NCI-H2107 (cell line): ENCODE data around the gene SLC46A2.

Experiments
- DNase-seq: peaks from one replicate; lab custom pipeline; 2025; lab: John Stamatoyannopoulos, UW

Gene SLC46A2

GRCh38 chr9:112858005-112858404, 32.7 kb downstream of the SLC46A2 start:
- DNase-seq = no peak

DNA sequence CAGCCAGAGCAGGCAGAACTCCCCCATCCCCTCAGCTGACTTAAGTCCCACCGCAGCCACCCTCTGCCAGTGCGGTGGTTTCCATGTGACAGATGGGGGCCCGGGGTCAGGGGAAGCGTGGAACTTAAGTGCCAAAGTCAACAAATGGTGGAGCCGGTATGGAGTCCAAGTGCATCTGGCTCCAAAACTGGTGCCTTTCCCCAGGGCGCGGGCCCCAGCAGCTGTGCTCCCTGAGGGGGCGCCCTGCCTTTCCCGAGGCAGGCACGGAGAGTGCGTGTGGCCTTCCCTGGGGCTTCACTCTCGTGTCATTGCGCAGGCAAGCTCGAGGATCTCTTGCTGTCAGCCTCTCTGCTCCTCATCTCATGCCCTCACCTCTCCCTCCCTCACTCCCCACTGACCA, 33.8 kb downstream of the SLC46A2 start:
- DNase-seq = no peak

- no peak for DNase-seq
These were observed 34.5 kb downstream of the SLC46A2 start for GRCh38 chr9:112856200-112856599.

DNA sequence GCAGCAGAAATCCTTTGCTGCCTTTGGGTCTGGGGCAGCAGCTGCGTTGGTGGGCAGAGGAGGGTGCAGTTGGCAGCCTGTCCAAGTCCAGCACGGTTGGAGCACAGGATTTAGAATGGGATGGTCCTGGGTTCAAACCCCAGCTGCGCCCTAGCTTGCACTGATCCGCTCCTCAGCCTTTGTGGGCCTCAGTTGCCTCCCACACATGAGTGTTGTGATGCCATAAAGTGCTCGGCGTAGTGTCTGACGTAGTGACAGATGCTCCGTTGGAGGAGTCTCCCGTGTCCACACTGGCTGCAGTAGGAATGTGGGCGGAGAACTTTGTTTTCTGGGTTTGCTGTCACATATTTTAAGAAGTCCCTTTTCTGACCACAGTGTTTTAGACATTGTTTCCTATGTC, 36.0 kb downstream of the SLC46A2 start:
- DNase-seq = no peak

DNA sequence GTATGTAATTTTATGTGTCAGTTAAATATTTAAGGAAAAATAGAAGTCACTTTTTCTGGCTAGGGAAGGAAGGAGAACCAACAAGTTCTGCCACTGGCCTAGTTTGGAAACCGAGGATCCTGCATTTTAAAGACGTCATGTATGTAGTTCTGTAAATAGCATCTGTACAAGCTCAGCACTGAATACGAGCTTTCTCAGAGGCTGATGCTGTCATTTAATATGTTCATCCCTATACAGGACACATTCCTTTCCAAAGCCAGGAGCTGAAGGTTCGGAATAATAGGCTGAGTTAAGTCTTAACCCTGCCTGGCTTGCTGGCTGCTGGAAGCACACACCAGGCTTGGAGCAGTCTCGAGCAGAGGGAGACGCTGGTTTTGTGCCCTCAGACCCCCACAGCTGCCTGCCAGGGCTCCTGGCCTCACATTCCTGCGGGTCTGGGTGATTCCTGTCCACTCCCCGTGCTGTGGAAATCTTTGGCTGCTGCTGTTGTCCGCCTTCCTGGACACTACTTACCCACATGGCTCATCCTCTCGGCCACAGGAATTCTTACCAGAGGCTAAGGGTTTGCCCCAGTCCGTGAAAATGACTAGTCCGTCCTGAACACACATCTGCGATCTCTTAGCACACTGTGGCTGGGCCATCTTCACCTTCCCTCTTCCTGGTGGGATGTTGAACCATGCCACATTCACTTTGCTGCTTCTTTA, 36.6 kb downstream of the SLC46A2 start:
- DNase-seq = no peak

- DNase-seq = no peak
These were observed 37.8 kb downstream of the SLC46A2 start for GRCh38 chr9:112852741-112853504.

GRCh38 chr9:112850840-112851239, 39.8 kb downstream of the SLC46A2 start:
- no peak for DNase-seq

- DNase-seq = no peak
These were observed 41.2 kb downstream of the SLC46A2 start for GRCh38 chr9:112849363-112849922.

GRCh38 chr9:112848316-112849151, 42.1 kb downstream of the SLC46A2 start:
- DNase-seq = no peak

DNA sequence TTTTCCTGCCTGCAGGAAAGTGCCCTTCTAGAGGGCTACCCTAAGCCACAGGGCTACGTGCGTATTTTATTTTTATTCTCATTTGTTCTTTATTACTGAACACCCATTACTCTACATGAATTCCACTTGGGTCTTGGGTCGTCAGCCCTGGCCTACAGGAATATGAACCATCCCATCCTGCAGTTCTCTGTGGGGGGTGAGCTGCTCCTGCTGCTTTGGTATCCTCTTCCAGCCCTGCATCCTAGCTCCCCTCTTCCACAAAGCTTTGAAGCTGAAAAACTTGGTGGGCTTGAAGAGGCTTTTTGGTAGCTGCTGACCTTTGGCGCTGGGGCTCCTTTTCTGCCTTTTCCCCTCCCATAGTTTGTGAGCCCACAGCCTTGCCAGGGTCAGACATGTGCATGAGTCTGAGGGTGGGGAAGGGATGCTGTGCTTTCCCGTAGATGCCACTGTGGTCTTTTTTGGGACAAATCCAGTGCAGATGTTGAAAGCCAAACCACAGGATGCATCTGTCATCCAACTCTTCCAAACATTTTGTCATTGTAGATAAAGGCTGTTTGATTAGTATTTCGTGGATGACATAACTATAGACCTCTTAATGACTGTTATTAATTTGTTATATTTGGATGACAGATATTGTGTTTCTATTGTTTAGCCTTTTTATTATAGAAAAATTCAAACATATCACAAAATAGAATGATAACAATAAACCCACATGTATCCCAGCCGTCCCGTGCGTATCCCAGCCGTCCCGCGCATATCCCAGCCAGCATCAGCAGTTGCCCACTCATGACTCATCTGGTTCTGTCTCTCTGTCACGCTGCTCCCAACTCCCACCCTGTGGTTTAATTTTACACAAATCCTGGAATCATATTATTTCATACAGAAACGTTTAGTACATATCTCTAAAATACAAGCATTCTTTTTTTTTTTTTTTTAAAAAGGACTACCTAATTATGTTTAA, 43.9 kb downstream of the SLC46A2 start:
- DNase-seq = no peak

- peak; percentile 35 for DNase-seq
These were observed 45.7 kb downstream of the SLC46A2 start for GRCh38 chr9:112844771-112845542.

DNA sequence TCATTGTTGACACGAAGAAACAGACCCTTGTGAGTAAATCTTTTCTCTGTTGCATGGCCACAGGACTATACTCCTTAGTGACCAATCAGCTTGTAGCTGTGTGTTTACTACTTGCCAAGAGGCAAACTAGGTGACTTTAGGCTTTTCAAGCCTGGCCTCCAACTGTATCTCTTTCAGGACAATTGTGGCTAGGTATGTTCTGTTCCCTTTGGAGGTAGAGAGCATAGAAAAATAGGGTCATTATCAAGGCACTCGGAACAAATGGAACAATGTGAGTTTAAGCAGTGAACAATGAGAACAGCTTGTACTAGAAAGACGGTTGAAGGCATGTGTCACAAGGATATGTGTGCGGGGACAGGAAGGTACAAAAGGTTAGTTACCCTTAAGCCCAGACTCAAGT, 48.1 kb downstream of the SLC46A2 start:
- DNase-seq = no peak

GRCh38 chr9:112841261-112841660, 49.4 kb downstream of the SLC46A2 start:
- DNase-seq = no peak

DNA sequence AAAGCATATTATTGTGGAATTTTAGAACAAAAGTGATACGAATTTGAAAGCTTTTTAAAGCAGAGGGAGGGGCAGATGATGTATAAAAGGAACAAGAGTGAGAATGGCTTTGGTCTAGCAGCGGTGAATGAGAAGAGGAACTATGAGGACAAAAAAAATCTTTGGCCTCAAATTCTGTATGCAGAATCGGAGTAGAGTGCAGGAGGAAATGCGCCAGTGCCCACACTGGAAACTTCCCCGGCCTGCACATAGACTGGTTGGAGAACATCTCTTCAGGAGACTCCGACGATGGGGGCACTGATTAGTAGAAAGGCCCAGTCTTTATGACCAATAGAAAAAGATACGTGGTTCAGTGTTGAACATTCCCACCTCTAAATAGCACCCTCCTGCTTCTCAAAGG, 51.3 kb downstream of the SLC46A2 start:
- DNase-seq = no peak

- DNase-seq = no peak
These were observed 52.3 kb downstream of the SLC46A2 start for GRCh38 chr9:112838342-112838741.

DNA sequence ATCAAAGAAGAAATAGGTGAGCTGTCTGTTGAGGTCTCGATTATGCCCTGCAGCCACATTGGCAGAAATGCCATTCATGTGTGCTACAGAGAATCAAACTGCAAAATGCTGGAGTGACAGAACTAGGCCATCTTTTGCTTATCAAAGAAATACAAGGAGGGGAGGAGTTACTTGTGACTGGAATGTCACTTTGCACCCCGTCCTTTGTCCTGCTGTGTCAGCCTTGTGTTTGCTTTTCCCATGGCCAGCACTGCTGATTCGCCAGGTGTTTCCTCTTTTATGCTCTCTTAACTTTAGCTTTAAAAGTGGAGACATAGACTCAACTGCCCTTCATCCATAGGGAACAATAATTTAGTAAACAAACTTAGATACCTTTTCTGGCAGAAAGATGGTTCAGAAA, 54.3 kb downstream of the SLC46A2 start:
- DNase-seq = no peak

DNA sequence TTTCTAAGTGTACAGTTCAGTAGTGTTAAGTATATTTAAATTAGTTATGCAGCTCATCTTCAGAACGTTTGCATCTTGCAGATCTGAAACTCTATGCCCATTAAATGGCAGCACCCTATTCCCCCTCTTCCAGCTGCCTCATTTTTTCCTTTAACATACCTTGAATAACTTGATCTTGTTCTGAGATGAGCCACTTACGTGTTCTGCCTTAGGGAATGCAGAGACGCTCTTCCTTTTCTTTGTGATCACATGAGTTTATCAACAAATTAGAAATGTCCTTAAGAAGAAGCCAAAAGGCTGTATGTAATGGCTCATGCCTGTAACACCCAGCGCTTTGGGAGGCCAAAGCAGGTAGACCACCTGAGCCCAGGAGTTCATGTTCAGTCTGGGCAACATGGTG, 57.6 kb downstream of the SLC46A2 start:
- no peak for DNase-seq

DNA sequence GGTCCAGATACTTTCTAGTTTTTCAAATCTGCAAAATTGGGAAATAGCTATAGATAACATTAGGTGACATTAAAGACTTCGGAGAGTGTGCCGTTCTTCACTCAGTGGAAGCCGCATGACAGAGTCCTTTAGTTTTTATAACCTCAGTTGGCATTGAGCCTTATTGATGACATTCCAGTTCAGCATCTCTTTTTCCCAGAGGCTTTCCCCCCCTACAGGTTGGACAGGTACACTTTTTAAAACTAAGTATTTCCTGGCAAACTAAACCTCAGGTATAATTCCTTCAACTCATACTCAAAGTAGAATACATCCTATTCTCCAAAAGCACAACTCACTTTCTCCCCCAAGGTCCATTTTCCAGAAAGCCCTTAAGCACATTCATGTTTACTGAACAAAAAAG, 58.7 kb downstream of the SLC46A2 start:
- DNase-seq = no peak

GRCh38 chr9:112831281-112831851, 59.3 kb downstream of the SLC46A2 start:
- no peak for DNase-seq
